ENCODE measurements around the gene PDCD6IP. TPM values are rescaled to one million over a fixed set of nuclear protein-coding genes. Genes with fewer than 3 reads are reported as not detected.

The PDCD6IP gene
- 218 and 295 TPM in 2 replicates for total RNA-seq

GRCh38 chr3:33798418-33799201 is at the start of gene PDCD6IP:
TSS of gene PDCD6IP (plus strand) at chr3:33798630. CDS start at chr3:33798729, 99 bp downstream.

Other genes starting within 250 kb of the PDCD6IP start
- gene CLASP2, start 80.4 kb upstream of the PDCD6IP start, total RNA-seq, result 37.4 and 43.6 TPM in 2 replicates

Measured in articular chondrocyte of knee joint (primary cell).